OCI-LY1 (cell line): Measurements from ENCODE around the gene CWC15.
"Not testable (repeated sequence)": the region's sequence is repeated elsewhere in the genome, so short reads cannot be mapped to it uniquely, and the experiment has no call there.

Experiments
- H2AFZ ChIP-seq: fragments of 200-600 bp; sonication (generic), shearing (Covaris generic); 2 replicates; pipeline ENCODE4 v1.6.0; 2014; ENCODE audit warnings: antibody characterized with exemption, mild to moderate bottlenecking, low read length
- H3F3A ChIP-seq: fragments of 200-600 bp; sonication (generic), shearing (Covaris generic); 2 replicates; pipeline ENCODE4 v1.6.0; 2014; ENCODE audit warnings: mild to moderate bottlenecking, antibody characterized with exemption, low read length, moderate library complexity; ENCODE audit not compliant: insufficient read depth
- H3K27ac ChIP-seq: fragments of 200-600 bp; sonication (generic); 2 replicates; pipeline ENCODE4 v1.5.1; 2014; ENCODE audit warnings: low read length, mixed run types, mild to moderate bottlenecking, low read depth; ENCODE audit not compliant: poor library complexity, severe bottlenecking
- H3K27me3 ChIP-seq: fragments of 200-600 bp; sonication (generic); 2 replicates; pipeline ENCODE4 v1.6.0; 2014; ENCODE audit warnings: antibody characterized with exemption, mild to moderate bottlenecking, low read length, moderate library complexity; ENCODE audit not compliant: insufficient read depth
- H3K36me3 ChIP-seq: fragments of 200-600 bp; sonication (generic); 2 replicates; pipeline ENCODE4 v1.6.1; 2014; ENCODE audit warnings: mild to moderate bottlenecking, antibody characterized with exemption, low read length, moderate library complexity, mixed read lengths; ENCODE audit not compliant: insufficient read depth
- H3K4me1 ChIP-seq: fragments of 200-600 bp; sonication (generic); 2 replicates; pipeline ENCODE4 v1.5.1; 2014; ENCODE audit warnings: mild to moderate bottlenecking, low read length, moderate library complexity; ENCODE audit not compliant: insufficient read depth, severe bottlenecking
- H3K4me2 ChIP-seq: fragments of 200-600 bp; sonication (generic), shearing (Covaris generic); 2 replicates; pipeline ENCODE4 v1.6.1; 2014; ENCODE audit warnings: low read length
- H3K4me3 ChIP-seq: fragments of 200-600 bp; sonication (generic); 2 replicates; pipeline ENCODE4 v1.5.1; 2014; ENCODE audit warnings: low read length, low read depth, mild to moderate bottlenecking, mixed read lengths; ENCODE audit not compliant: poor library complexity, severe bottlenecking
- H3K79me2 ChIP-seq: fragments of 200-600 bp; shearing (Covaris generic); 2 replicates; pipeline ENCODE4 v1.6.1; 2016; ENCODE audit warnings: mixed run types, low read length, mixed read lengths; ENCODE audit not compliant: insufficient read depth
- H3K9ac ChIP-seq: fragments of 200-600 bp; sonication (generic), shearing (Covaris generic); 2 replicates; pipeline ENCODE4 v1.6.1; 2014; ENCODE audit warnings: mild to moderate bottlenecking, low read length, mixed read lengths
- H3K9me2 ChIP-seq: fragments of 200-600 bp; sonication (generic), shearing (Covaris generic); 2 replicates; pipeline ENCODE4 v1.6.1; 2014; ENCODE audit warnings: low read depth, mild to moderate bottlenecking, low read length, mixed read lengths
- H3K9me3 ChIP-seq: fragments of 200-600 bp; shearing (Covaris generic); 2 replicates; pipeline ENCODE4 v1.6.1; 2014; ENCODE audit warnings: low read length, mixed read lengths
- H4K20me1 ChIP-seq: fragments of 200-600 bp; sonication (generic), shearing (Covaris generic); 2 replicates; pipeline ENCODE4 v1.6.0; 2016; ENCODE audit warnings: mild to moderate bottlenecking, low read length; ENCODE audit not compliant: insufficient read depth
- EZH2 ChIP-seq: fragments of 200-600 bp; sonication (generic), shearing (Covaris generic); IDR thresholded peaks from 2 replicates; pipeline ENCODE4 v1.8.0; 2017; ENCODE audit warnings: borderline replicate concordance, mixed run types, mild to moderate bottlenecking, antibody characterized with exemption, low read length, moderate library complexity, mixed read lengths
- TF ChIP-seq, protein P1 (sequence below): fragments of 200-600 bp; sonication (generic), shearing (Covaris generic); IDR thresholded peaks from 2 replicates; pipeline ENCODE4 v1.5.1; 2017; ENCODE audit warnings: mild to moderate bottlenecking, antibody characterized with exemption, low read length, moderate library complexity, mixed read lengths

CWC15 gene

DNA sequence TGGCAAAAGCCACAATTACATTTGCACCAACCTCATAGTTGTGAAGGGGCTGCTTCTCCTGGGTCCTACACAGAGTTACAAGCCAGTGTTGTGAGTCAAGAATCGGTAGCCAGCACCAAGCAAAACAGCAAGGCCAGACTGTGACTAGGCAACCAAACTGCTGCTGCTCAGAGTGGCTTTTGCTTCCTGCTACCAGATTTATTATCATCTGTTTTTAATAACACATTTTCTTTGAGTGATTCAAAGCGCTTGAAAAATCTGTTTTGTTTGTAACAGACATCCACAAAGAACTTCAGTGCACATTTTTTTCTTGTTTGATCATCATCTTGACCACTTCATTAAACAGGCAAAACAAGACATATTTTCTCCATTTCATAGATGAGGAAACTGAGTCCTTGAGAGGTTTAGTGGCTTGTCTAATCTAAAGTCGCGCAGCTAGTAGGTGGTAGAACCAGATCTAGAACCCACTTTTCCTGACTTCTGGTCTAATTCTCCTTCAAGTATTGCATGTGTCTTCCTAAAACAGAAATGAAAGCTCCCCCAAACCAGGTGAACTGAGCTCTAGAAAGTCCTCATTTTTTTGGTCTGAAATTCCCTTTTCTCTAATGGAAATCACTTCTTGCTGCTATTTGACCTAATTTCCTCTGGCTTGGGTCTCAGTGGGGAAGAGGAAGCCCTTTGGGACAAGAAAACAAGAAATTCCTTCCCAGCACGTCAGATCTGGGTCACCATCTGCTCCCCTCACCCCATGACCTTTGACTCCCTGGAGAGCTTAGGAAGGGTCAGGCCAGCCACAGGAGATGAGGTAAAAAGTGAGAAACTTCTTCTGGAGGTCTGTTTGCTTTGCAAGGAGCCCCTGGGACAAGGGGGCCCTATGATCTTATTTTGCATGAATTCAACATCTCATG is 39.9 kb downstream of the CWC15 start:
- Histone ChIP-seq H3F3A (no peaks in the 10 kb centered on the region), H2AFZ (no peak overlapping the region), H3K79me2 (no peaks in the 10 kb centered on the region), H3K27ac (no peak overlapping the region), H3K4me1 (no peaks in the 10 kb centered on the region), H3K9me3 (no peaks in the 10 kb centered on the region), H3K27me3 (no peaks in the 10 kb centered on the region), H3K4me3 (no peak overlapping the region), H3K9me2 (no peaks in the 10 kb centered on the region), H4K20me1 (no peaks in the 10 kb centered on the region), H3K36me3 (no peaks in the 10 kb centered on the region), H3K9ac (no peak overlapping the region), H3K4me2 (no peak overlapping the region)
- TF ChIP-seq EZH2, result no peak
- TF ChIP-seq, protein P1, sequence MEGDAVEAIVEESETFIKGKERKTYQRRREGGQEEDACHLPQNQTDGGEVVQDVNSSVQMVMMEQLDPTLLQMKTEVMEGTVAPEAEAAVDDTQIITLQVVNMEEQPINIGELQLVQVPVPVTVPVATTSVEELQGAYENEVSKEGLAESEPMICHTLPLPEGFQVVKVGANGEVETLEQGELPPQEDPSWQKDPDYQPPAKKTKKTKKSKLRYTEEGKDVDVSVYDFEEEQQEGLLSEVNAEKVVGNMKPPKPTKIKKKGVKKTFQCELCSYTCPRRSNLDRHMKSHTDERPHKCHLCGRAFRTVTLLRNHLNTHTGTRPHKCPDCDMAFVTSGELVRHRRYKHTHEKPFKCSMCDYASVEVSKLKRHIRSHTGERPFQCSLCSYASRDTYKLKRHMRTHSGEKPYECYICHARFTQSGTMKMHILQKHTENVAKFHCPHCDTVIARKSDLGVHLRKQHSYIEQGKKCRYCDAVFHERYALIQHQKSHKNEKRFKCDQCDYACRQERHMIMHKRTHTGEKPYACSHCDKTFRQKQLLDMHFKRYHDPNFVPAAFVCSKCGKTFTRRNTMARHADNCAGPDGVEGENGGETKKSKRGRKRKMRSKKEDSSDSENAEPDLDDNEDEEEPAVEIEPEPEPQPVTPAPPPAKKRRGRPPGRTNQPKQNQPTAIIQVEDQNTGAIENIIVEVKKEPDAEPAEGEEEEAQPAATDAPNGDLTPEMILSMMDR, result no peak

DNA sequence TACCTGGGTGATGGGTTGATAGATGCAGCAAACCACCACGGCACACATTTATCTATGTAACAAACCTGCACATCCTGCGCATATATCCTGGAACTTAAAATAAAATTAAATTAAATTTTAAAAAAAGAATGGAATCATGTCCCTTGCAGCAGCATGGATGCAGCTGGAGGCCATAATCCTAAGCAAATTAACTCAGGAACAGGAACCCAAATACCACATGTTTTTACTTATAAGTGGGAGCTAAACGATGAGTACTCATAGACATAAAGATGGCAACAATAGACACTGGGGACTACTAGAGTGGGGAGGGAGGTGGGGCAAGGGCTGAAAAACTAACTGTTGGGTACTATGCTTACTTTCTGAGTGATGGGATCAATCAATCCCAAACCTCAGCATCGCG is 40.9 kb downstream of the CWC15 start:
- Histone ChIP-seq H3K9ac (no peak overlapping the region), H3K4me3 (no peak overlapping the region), H3K9me3 (no peaks in the 10 kb centered on the region), H3F3A (no peaks in the 10 kb centered on the region), H2AFZ (no peak overlapping the region), H3K4me1 (no peaks in the 10 kb centered on the region), H3K9me2 (no peaks in the 10 kb centered on the region), H3K79me2 (no peaks in the 10 kb centered on the region), H3K36me3 (no peaks in the 10 kb centered on the region), H3K27me3 (no peaks in the 10 kb centered on the region), H3K27ac (no peak overlapping the region), H3K4me2 (no peak overlapping the region), H4K20me1 (no peaks in the 10 kb centered on the region)
- no peak for TF ChIP-seq EZH2
- TF ChIP-seq, protein P1, result no peak

DNA sequence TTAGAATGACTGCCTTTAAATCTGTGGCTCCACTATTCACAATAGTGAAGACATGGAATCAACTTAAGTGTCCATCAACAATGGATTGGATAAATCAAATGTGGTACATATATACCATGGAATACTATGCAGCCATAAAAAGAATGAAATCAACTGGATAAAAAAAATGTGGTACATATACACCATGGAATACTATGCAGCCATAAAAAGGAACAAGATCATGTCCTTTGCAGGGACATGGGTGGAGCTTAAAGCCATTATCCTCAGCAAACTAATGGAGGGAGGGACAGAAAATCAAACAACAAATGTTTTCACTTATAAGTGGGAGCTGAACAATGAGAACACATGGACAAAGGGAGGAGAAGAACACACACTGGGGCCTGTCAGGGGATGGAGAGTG is 41.3 kb downstream of the CWC15 start:
- H3K9me3 ChIP-seq, H3K27ac ChIP-seq, H3K4me2 ChIP-seq, H3K36me3 ChIP-seq, H2AFZ ChIP-seq, H3K4me3 ChIP-seq, H4K20me1 ChIP-seq, H3K4me1 ChIP-seq, H3K79me2 ChIP-seq, H3K9ac ChIP-seq, H3K9me2 ChIP-seq, H3F3A ChIP-seq, H3K27me3 ChIP-seq: not testable (repeated sequence)
